GM10847 (cell line): ENCODE results near the gene FLRT2.

Source experiments
- POLR2A ChIP-seq: IDR thresholded peaks from 2 replicates; pipeline ENCODE4 v1.6.1; 2011; ENCODE audit not compliant: insufficient read length; ENCODE audit errors: extremely low read depth

The FLRT2 gene

GRCh38 chr14:85574853-85575616 is 45.1 kb downstream of the FLRT2 start:
- TF ChIP-seq POLR2A, result no peak

GRCh38 chr14:85575617-85575898 is 45.6 kb downstream of the FLRT2 start:
- no peak for TF ChIP-seq POLR2A

- TF ChIP-seq POLR2A, result no peak
Observed at GRCh38 chr14:85576218-85576617, 46.3 kb downstream of the FLRT2 start.

GRCh38 chr14:85576848-85577542 is 47.1 kb downstream of the FLRT2 start:
- TF ChIP-seq POLR2A, result no peak

- no peak for TF ChIP-seq POLR2A
Observed at GRCh38 chr14:85577543-85578114, 47.7 kb downstream of the FLRT2 start.

GRCh38 chr14:85578357-85578756 is 48.4 kb downstream of the FLRT2 start:
- TF ChIP-seq POLR2A, result no peak

- no peak for TF ChIP-seq POLR2A
Observed at GRCh38 chr14:85578930-85579329, 49.0 kb downstream of the FLRT2 start.

- TF ChIP-seq POLR2A, result no peak
Observed at GRCh38 chr14:85579942-85580341, 50.0 kb downstream of the FLRT2 start.

- TF ChIP-seq POLR2A, result no peak
Observed at GRCh38 chr14:85580536-85581140, 50.7 kb downstream of the FLRT2 start.

- no peak for TF ChIP-seq POLR2A
Observed at GRCh38 chr14:85581691-85582090, 51.7 kb downstream of the FLRT2 start.

- no peak for TF ChIP-seq POLR2A
Observed at GRCh38 chr14:85583380-85583779, 53.4 kb downstream of the FLRT2 start.

GRCh38 chr14:85584481-85584880 is 54.5 kb downstream of the FLRT2 start:
- no peak for TF ChIP-seq POLR2A

- TF ChIP-seq POLR2A, result no peak
Observed at GRCh38 chr14:85587151-85587711, 57.3 kb downstream of the FLRT2 start.

- TF ChIP-seq POLR2A, result no peak
Observed at GRCh38 chr14:85590784-85591183, 60.8 kb downstream of the FLRT2 start.

- no peak for TF ChIP-seq POLR2A
Observed at GRCh38 chr14:85594217-85594616, 64.3 kb downstream of the FLRT2 start.

GRCh38 chr14:85595981-85596380 is 66.0 kb downstream of the FLRT2 start:
- no peak for TF ChIP-seq POLR2A

- TF ChIP-seq POLR2A, result no peak
Observed at GRCh38 chr14:85596562-85596961, 66.6 kb downstream of the FLRT2 start.
